Measurements from ENCODE around the gene MYRFL.

The MYRFL gene

GRCh38 chr12:70002912-70003255, 177.9 kb downstream of the MYRFL start:
- ChIA-PET CTCF (interaction anchor here (2.3 kb wide), 1 partner anchor 10 kb away, joined by 6 read pairs; no protein-coding TSS in a partner anchor), POLR2A (no interaction called here)
- TF ChIP-seq CTCF (IDR thresholded peaks at IDR 0.05; ENCODE audit: control extremely low read depth, extremely low read depth, low read depth, missing control alignments), result no peak
- DNase-seq (ENCODE audit: extremely low spot score), result no peak

- DNase-seq (ENCODE audit: extremely low spot score), result no peak
- POLR2A ChIA-PET, result no interaction called here
- TF ChIP-seq CTCF (IDR thresholded peaks at IDR 0.05; ENCODE audit: control extremely low read depth, extremely low read depth, low read depth, missing control alignments), result no peak
- CTCF ChIA-PET, result no interaction called here
These were observed 181.0 kb downstream of the MYRFL start for GRCh38 chr12:70005864-70006618.

GRCh38 chr12:70006619-70006973, 181.6 kb downstream of the MYRFL start:
- no peak for TF ChIP-seq CTCF (IDR thresholded peaks at IDR 0.05; ENCODE audit: control extremely low read depth, extremely low read depth, low read depth, missing control alignments)
- ChIA-PET POLR2A (no interaction called here), CTCF (no interaction called here)
- no peak for DNase-seq (ENCODE audit: extremely low spot score)

GRCh38 chr12:70007687-70008086, 182.7 kb downstream of the MYRFL start:
- no peak for DNase-seq (ENCODE audit: extremely low spot score)
- CTCF ChIA-PET, result no interaction called here
- POLR2A ChIA-PET, result no interaction called here
- TF ChIP-seq CTCF (IDR thresholded peaks at IDR 0.05; ENCODE audit: control extremely low read depth, extremely low read depth, low read depth, missing control alignments), result no peak

Measured in GM10248 (cell line).